Measurements from ENCODE around the gene UTRN.

GRCh38 chr6:144286503-144287393 lies 1.6 kb downstream of the UTRN start:
- TF ChIP-seq CTCF (conservative IDR thresholded peaks at IDR 0.05 in 1 of 2, IDR thresholded peaks at IDR 0.05 in 1 of 2; ENCODE audit: low read depth in 1 of 2, low read length in 2 of 2) (no peak), EZH2 (IDR thresholded peaks at IDR 0.05; ENCODE audit: low read length, missing control alignments) (no peak)
